Measurements from ENCODE around the gene MEMO1. TPM values are rescaled to one million over a fixed set of nuclear protein-coding genes. Genes with fewer than 3 reads are reported as not detected.

MEMO1 gene
- total RNA-seq, 2 donors from 2014 or later, result 40.2 to 52.0 TPM

DNA sequence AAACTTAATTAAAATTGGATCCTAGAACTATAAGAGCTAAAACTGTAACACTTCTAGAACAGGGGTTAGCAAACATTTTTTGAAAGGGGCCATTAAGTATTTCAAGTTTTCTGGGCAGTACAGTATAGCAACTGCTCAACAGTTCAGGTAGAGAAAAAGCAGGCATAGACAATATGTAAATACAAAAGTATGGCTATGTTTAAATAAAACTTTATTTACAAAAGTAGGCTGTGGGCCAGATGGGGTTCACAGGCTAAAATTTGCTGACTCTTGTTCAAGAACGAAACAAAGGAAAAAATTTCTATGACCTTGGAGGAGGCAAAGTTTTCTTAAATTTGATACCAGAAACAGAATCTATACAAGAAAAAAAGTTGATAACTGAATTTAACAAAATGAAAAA lies 114.5 kb downstream of the MEMO1 start:
- peaks cover 26% of the 10 kb centered on the region for H3K36me3 ChIP-seq (ENCODE audit: control insufficient read depth, insufficient read depth, low read length)
- no peaks in the 10 kb centered on the region for H3K27me3 ChIP-seq (ENCODE audit: control insufficient read depth, insufficient read depth, low read length, poor library complexity, severe bottlenecking)
- H3K36me3 Mint-ChIP-seq (ENCODE audit: low read depth), result peaks cover 58% of the 10 kb centered on the region
- H3K27me3 Mint-ChIP-seq (ENCODE audit: insufficient read depth), result no peaks in the 10 kb centered on the region
- TF ChIP-seq, protein P1, sequence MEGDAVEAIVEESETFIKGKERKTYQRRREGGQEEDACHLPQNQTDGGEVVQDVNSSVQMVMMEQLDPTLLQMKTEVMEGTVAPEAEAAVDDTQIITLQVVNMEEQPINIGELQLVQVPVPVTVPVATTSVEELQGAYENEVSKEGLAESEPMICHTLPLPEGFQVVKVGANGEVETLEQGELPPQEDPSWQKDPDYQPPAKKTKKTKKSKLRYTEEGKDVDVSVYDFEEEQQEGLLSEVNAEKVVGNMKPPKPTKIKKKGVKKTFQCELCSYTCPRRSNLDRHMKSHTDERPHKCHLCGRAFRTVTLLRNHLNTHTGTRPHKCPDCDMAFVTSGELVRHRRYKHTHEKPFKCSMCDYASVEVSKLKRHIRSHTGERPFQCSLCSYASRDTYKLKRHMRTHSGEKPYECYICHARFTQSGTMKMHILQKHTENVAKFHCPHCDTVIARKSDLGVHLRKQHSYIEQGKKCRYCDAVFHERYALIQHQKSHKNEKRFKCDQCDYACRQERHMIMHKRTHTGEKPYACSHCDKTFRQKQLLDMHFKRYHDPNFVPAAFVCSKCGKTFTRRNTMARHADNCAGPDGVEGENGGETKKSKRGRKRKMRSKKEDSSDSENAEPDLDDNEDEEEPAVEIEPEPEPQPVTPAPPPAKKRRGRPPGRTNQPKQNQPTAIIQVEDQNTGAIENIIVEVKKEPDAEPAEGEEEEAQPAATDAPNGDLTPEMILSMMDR (conservative IDR thresholded peaks at IDR 0.05), result no peak
- peaks cover 49% of the 10 kb centered on the region for H3K9me3 Mint-ChIP-seq
- peaks cover 23% of the 10 kb centered on the region for H3K4me1 Mint-ChIP-seq
- peaks cover 42% of the 10 kb centered on the region for H3K9me3 ChIP-seq (ENCODE audit: control insufficient read depth, low read length)
- H3K27ac ChIP-seq (ENCODE audit: low read depth, low read length), result no peak overlapping the region
- 87% methylated on average over 1 of the region's 1 CpG; no CpG with 5 or more reads in 1 of the 2 experiments for WGBS, 2 experiments (ENCODE audit: insufficient coverage in 1 of 2, insufficient read length in 1 of 2)
- H3K27ac Mint-ChIP-seq, result no peak overlapping the region
- no peak overlapping the region for H3K4me3 ChIP-seq (ENCODE audit: low read length)
- no peak overlapping the region for H3K4me3 Mint-ChIP-seq
- H3K9ac ChIP-seq (ENCODE audit: extremely low read depth, low read length, poor library complexity, severe bottlenecking), result no peak overlapping the region
- H3K4me1 ChIP-seq (ENCODE audit: control insufficient read depth, insufficient read depth, low read length), result no peaks in the 10 kb centered on the region
- DNase-seq, result no peak

DNA sequence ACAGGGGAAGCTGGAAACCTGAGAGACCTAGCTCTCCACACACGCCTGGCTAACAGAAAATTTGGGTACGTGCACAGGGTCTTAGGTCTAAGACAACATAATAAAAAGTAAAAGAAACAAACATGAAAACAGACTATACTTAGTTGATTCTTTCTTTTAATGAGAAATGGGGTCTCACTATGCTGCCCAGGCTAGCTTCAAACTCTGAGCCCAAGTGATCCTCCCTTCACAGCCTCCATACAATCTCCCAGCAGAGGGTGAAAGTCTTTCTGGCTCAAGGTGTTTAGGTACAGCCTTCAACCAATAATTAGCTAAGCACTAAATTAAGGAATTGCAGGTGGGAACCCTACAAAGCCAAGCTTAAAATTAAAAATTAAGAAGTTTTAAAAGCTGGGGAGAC lies 116.2 kb downstream of the MEMO1 start:
- Mint-ChIP-seq H3K9me3 (peaks cover 37% of the 10 kb centered on the region), H3K27me3 (ENCODE audit: insufficient read depth) (no peaks in the 10 kb centered on the region), H3K27ac (no peak overlapping the region), H3K4me3 (no peak overlapping the region), H3K36me3 (ENCODE audit: low read depth) (peaks cover 43% of the 10 kb centered on the region), H3K4me1 (peaks cover 25% of the 10 kb centered on the region)
- H3K27ac ChIP-seq (ENCODE audit: low read depth, low read length), result no peak overlapping the region
- no peaks in the 10 kb centered on the region for H3K27me3 ChIP-seq (ENCODE audit: control insufficient read depth, insufficient read depth, low read length, poor library complexity, severe bottlenecking)
- H3K9me3 ChIP-seq (ENCODE audit: control insufficient read depth, low read length), result peaks cover 30% of the 10 kb centered on the region
- DNase-seq, result no peak
- peaks cover 27% of the 10 kb centered on the region for H3K36me3 ChIP-seq (ENCODE audit: control insufficient read depth, insufficient read depth, low read length)
- H3K4me3 ChIP-seq (ENCODE audit: low read length), result no peak overlapping the region
- no peaks in the 10 kb centered on the region for H3K4me1 ChIP-seq (ENCODE audit: control insufficient read depth, insufficient read depth, low read length)
- no peak overlapping the region for H3K9ac ChIP-seq (ENCODE audit: extremely low read depth, low read length, poor library complexity, severe bottlenecking)
- WGBS, 2 experiments (ENCODE audit: insufficient coverage in 1 of 2, insufficient read length in 1 of 2), result 100% methylated on average over 2 of the region's 2 CpGs; no CpG with 5 or more reads in 1 of the 2 experiments
- TF ChIP-seq, protein P1 (conservative IDR thresholded peaks at IDR 0.05), result no peak

DNA sequence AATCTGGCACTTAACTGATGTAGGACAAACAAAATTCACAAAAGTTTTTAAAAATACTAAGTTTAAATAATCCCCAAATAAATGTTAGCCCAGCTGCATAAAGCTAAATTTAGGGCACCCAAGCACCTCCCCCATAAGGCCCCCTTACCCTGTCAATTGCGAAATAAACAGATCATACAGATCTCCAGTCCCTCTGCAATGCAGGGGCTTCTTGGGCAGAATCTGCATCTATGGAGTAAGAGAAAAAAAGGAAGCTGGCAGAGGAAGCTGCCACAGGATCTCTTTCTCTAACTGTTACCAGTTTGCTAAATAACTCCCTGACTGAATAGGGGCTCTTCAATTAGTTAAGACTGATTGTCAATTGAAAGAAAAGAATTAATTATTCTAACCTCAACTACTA lies 117.7 kb downstream of the MEMO1 start:
- Histone ChIP-seq H3K27me3 (ENCODE audit: control insufficient read depth, insufficient read depth, low read length, poor library complexity, severe bottlenecking) (no peaks in the 10 kb centered on the region), H3K9me3 (ENCODE audit: control insufficient read depth, low read length) (peaks cover 16% of the 10 kb centered on the region), H3K4me1 (ENCODE audit: control insufficient read depth, insufficient read depth, low read length) (no peaks in the 10 kb centered on the region), H3K9ac (ENCODE audit: extremely low read depth, low read length, poor library complexity, severe bottlenecking) (no peak overlapping the region), H3K4me3 (ENCODE audit: low read length) (no peak overlapping the region), H3K27ac (ENCODE audit: low read depth, low read length) (no peak overlapping the region), H3K36me3 (ENCODE audit: control insufficient read depth, insufficient read depth, low read length) (peaks cover 18% of the 10 kb centered on the region)
- Mint-ChIP-seq H3K9me3 (peaks cover 22% of the 10 kb centered on the region), H3K27ac (no peak overlapping the region), H3K36me3 (ENCODE audit: low read depth) (peaks cover 28% of the 10 kb centered on the region), H3K27me3 (ENCODE audit: insufficient read depth) (no peaks in the 10 kb centered on the region), H3K4me1 (peaks cover 25% of the 10 kb centered on the region), H3K4me3 (no peak overlapping the region)
- DNase-seq, result no peak
- TF ChIP-seq, protein P1 (conservative IDR thresholded peaks at IDR 0.05), result no peak
- 65 to 100% methylated on average over 1 of the region's 1 CpG for WGBS, 2 experiments (ENCODE audit: insufficient coverage in 1 of 2, insufficient read length in 1 of 2)
